ENCODE data around the gene SMCHD1.

The SMCHD1 gene

GRCh38 chr18:2635586-2635985, 19.9 kb upstream of the SMCHD1 start:
- H3K4me1 ChIP-seq (ENCODE audit: control insufficient read depth in 1 of 2, insufficient read depth in 1 of 2, low read depth in 1 of 2, low read length in 1 of 2), result peaks cover 60 to 62% of the 10 kb centered on the region in 2 experiments

GRCh38 chr18:2636126-2636631, 19.3 kb upstream of the SMCHD1 start:
- peak overlapping the region; percentile 41 to 53 for H3K4me3 ChIP-seq (ENCODE audit: low read depth in 1 of 2, low read length in 1 of 2)
- no peaks in the 10 kb centered on the region for H3K9me3 ChIP-seq
- TF ChIP-seq, protein P1, sequence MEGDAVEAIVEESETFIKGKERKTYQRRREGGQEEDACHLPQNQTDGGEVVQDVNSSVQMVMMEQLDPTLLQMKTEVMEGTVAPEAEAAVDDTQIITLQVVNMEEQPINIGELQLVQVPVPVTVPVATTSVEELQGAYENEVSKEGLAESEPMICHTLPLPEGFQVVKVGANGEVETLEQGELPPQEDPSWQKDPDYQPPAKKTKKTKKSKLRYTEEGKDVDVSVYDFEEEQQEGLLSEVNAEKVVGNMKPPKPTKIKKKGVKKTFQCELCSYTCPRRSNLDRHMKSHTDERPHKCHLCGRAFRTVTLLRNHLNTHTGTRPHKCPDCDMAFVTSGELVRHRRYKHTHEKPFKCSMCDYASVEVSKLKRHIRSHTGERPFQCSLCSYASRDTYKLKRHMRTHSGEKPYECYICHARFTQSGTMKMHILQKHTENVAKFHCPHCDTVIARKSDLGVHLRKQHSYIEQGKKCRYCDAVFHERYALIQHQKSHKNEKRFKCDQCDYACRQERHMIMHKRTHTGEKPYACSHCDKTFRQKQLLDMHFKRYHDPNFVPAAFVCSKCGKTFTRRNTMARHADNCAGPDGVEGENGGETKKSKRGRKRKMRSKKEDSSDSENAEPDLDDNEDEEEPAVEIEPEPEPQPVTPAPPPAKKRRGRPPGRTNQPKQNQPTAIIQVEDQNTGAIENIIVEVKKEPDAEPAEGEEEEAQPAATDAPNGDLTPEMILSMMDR (IDR thresholded peaks at IDR 0.05), result no peak
- H3K27ac ChIP-seq, result peak overlapping the region; percentile 98
- H3K4me1 ChIP-seq (ENCODE audit: control insufficient read depth in 1 of 2, insufficient read depth in 1 of 2, low read depth in 1 of 2, low read length in 1 of 2), result peaks cover 66 to 68% of the 10 kb centered on the region in 2 experiments
- H3K27me3 ChIP-seq, result no peaks in the 10 kb centered on the region
- no peaks in the 10 kb centered on the region for H3K36me3 ChIP-seq

More at GRCh38 chr18:2635586-2635985, 19.9 kb upstream of the SMCHD1 start:
- Histone ChIP-seq H3K36me3 (no peaks in the 10 kb centered on the region), H3K27me3 (no peaks in the 10 kb centered on the region), H3K4me3 (ENCODE audit: low read depth in 1 of 2, low read length in 1 of 2) (peak overlapping the region; percentile 41 to 53), H3K27ac (peak overlapping the region; percentile 98), H3K9me3 (no peaks in the 10 kb centered on the region)
- TF ChIP-seq, protein P1 (IDR thresholded peaks at IDR 0.05), result no peak

DNA sequence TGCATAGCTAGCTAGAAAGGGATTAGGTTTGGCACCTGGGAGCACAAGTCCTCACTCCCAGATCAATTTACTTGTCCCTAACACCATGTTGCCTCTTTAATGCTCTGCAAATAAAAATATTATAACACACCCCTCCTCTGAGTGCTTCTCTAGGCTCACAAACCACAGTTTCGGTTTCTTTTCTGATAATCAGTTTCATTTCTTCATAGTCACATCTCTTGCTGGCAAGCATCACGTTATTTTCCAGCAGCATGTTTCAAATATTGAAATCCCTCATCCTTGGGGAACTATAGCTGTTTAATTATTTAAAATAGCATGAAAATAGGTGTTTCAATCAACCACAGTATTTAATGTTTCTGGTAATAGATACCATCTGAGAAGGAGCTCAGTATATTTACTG, 13.9 kb upstream of the SMCHD1 start:
- H3K27ac ChIP-seq, result peak overlapping the region; percentile 98
- peak overlapping the region in 1 of 2 experiments; percentile 33 for H3K4me3 ChIP-seq (ENCODE audit: low read depth in 1 of 2, low read length in 1 of 2)
- H3K36me3 ChIP-seq, result no peaks in the 10 kb centered on the region
- H3K4me1 ChIP-seq (ENCODE audit: control insufficient read depth in 1 of 2, insufficient read depth in 1 of 2, low read depth in 1 of 2, low read length in 1 of 2), result peaks cover 96 to 100% of the 10 kb centered on the region in 2 experiments
- no peaks in the 10 kb centered on the region for H3K9me3 ChIP-seq
- TF ChIP-seq, protein P1 (IDR thresholded peaks at IDR 0.05), result no peak
- H3K27me3 ChIP-seq, result no peaks in the 10 kb centered on the region

GRCh38 chr18:2642771-2643170, 12.8 kb upstream of the SMCHD1 start:
- no peaks in the 10 kb centered on the region for H3K36me3 ChIP-seq
- TF ChIP-seq, protein P1 (IDR thresholded peaks at IDR 0.05), result no peak
- peaks cover 98 to 100% of the 10 kb centered on the region in 2 experiments for H3K4me1 ChIP-seq (ENCODE audit: control insufficient read depth in 1 of 2, insufficient read depth in 1 of 2, low read depth in 1 of 2, low read length in 1 of 2)
- H3K27ac ChIP-seq, result peak overlapping the region; percentile 98
- no peaks in the 10 kb centered on the region for H3K9me3 ChIP-seq
- no peaks in the 10 kb centered on the region for H3K27me3 ChIP-seq
- H3K4me3 ChIP-seq (ENCODE audit: low read depth in 1 of 2, low read length in 1 of 2), result peak overlapping the region in 1 of 2 experiments; percentile 33

- Histone ChIP-seq H3K4me1 (ENCODE audit: control insufficient read depth in 1 of 2, insufficient read depth in 1 of 2, low read depth in 1 of 2, low read length in 1 of 2) (peaks cover 95 to 97% of the 10 kb centered on the region in 2 experiments), H3K4me3 (ENCODE audit: low read depth in 1 of 2, low read length in 1 of 2) (no peak overlapping the region), H3K27me3 (no peaks in the 10 kb centered on the region), H3K27ac (peak overlapping the region; percentile 98), H3K36me3 (no peaks in the 10 kb centered on the region), H3K9me3 (no peaks in the 10 kb centered on the region)
- TF ChIP-seq, protein P1 (IDR thresholded peaks at IDR 0.05), result no peak
Observed at GRCh38 chr18:2644535-2644934, 11.0 kb upstream of the SMCHD1 start.

Measured in neutrophil (primary cell).